Nephron (organoid): Measurements from ENCODE around the gene NR1D1.

Experiments used
- H3K27ac Mint-ChIP-seq, 3 experiments: 2 replicates each; pipeline ENCODE4 v1.8.0; 2020; ENCODE audit warnings: mixed read lengths in 3 of 3, mild to moderate bottlenecking in 2 of 3, moderate library complexity in 1 of 3
- H3K27me3 Mint-ChIP-seq: 2 replicates; pipeline ENCODE4 v1.8.0; 2021; ENCODE audit warnings: low read depth, mild to moderate bottlenecking, moderate library complexity, mixed read lengths
- H3K36me3 Mint-ChIP-seq: 2 replicates; pipeline ENCODE4 v1.8.0; 2020; ENCODE audit warnings: low read depth, mixed read lengths
- H3K4me1 Mint-ChIP-seq: 2 replicates; pipeline ENCODE4 v1.8.0; 2020; ENCODE audit warnings: mixed read lengths
- H3K4me3 Mint-ChIP-seq, 3 experiments: 2 replicates each; pipeline ENCODE4 v1.8.0; 2020; ENCODE audit warnings: mild to moderate bottlenecking in 3 of 3, mixed read lengths in 3 of 3, moderate library complexity in 2 of 3
- H3K9me3 Mint-ChIP-seq: 2 replicates; pipeline ENCODE4 v1.8.0; 2020; ENCODE audit warnings: mixed read lengths
- TF ChIP-seq, protein P1 (sequence below), 3 experiments: fragments of 200-600 bp; sonication (generic); IDR thresholded peaks; one replicate each; pipeline ENCODE4 v1.5.0; 2021; ENCODE audit warnings: antibody characterized with exemption in 3 of 3; ENCODE audit not compliant: unreplicated experiment in 3 of 3

NR1D1 gene

DNA sequence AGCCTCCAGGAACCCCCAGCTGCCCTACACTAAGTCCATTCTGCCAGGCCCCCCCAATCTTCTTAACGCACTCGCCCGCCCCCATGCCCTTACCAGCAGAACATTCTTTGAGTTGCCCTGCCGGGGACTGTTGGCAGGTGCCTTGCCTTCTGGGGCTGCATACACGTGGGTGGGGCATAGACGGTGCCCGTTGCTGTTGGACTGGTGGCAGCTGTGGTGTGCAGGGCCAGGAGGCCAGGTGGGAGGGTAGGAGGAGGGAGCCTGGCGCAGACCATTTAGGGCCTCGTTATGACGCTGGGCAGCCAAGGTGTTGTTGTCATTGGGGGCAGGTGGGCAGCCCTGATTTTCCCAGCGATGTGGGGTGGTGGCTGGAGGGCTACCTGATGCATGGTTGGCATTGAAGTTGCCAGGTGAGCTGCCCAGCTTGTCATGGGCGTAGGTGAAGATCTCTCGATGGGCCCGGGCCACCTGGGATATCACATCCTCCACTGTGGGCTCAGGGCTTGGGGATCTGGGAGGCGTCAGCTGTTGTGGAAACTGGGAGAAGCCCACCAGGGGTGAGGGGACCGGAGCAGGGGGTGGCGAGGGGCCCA, 4.9 kb downstream of the NR1D1 start:
- H3K27me3 Mint-ChIP-seq: no peaks in the 10 kb centered on the region
- TF ChIP-seq, protein P1, sequence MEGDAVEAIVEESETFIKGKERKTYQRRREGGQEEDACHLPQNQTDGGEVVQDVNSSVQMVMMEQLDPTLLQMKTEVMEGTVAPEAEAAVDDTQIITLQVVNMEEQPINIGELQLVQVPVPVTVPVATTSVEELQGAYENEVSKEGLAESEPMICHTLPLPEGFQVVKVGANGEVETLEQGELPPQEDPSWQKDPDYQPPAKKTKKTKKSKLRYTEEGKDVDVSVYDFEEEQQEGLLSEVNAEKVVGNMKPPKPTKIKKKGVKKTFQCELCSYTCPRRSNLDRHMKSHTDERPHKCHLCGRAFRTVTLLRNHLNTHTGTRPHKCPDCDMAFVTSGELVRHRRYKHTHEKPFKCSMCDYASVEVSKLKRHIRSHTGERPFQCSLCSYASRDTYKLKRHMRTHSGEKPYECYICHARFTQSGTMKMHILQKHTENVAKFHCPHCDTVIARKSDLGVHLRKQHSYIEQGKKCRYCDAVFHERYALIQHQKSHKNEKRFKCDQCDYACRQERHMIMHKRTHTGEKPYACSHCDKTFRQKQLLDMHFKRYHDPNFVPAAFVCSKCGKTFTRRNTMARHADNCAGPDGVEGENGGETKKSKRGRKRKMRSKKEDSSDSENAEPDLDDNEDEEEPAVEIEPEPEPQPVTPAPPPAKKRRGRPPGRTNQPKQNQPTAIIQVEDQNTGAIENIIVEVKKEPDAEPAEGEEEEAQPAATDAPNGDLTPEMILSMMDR (IDR thresholded peaks at IDR 0.05; ENCODE audit: unreplicated experiment in 3 of 3): no peak
- peak overlapping the region in 1 of 3 experiments; percentile 48 for H3K27ac Mint-ChIP-seq
- H3K9me3 Mint-ChIP-seq: no peaks in the 10 kb centered on the region
- peaks cover 59% of the 10 kb centered on the region for H3K4me1 Mint-ChIP-seq
- no peak overlapping the region for H3K4me3 Mint-ChIP-seq
- peaks cover 18% of the 10 kb centered on the region for H3K36me3 Mint-ChIP-seq

DNA sequence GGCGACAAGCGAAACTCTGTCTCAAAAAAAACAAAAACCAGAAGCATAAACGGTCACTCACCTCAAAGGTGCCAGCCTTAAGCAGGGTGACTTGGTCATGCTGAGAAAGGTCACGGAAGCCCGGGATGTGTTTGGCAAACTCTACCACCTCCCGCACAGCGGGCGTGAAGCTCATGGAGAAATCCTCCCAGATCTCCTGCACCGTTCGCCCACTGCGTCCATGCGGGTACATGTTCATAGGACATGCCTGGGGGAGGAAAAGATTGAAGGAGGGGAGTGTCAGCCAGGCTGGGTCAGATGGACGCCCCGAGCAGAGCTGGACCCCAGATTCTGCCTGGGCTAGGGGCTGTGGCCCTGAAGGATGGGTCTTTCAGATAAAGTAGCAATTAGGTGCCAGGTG, 5.5 kb downstream of the NR1D1 start:
- Mint-ChIP-seq H3K4me3 (no peak overlapping the region), H3K36me3 (peaks cover 20% of the 10 kb centered on the region), H3K27me3 (no peaks in the 10 kb centered on the region), H3K9me3 (no peaks in the 10 kb centered on the region), H3K27ac (peak overlapping the region in 1 of 3 experiments; percentile 48), H3K4me1 (peaks cover 60% of the 10 kb centered on the region)
- TF ChIP-seq, protein P1 (IDR thresholded peaks at IDR 0.05; ENCODE audit: unreplicated experiment in 3 of 3): no peak

DNA sequence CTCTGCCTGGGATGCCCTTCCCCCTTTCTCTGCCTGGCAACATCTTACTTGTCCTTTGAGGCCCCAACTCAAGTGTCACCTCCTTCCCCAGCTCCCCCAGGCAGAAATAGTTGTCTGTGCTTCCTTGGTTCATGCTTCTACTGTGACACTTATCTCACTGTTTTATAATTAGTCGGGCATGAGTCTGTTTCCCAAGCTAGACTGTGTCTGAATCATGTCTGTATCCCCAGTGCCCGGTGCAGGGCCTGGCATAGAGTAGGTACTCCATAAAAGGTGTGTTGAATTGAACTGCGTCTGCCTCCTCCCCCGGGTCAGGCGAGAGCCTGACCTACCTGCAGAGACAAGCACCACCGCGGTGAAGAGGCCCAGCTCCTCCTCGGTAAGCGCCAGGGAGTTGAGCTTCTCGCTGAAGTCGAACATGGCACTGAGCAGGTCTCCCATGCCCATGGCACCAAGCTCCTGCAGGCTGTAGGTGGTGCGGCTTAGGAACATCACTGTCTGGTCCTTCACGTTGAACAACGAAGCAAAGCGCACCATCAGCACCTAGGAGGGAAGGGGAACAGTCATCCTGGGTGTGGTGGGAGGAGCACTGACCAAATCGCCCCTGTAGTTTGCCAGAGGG, 6.7 kb downstream of the NR1D1 start:
- H3K27me3 Mint-ChIP-seq: no peaks in the 10 kb centered on the region
- peaks cover 26% of the 10 kb centered on the region for H3K36me3 Mint-ChIP-seq
- no peak overlapping the region for H3K4me3 Mint-ChIP-seq
- H3K4me1 Mint-ChIP-seq: peaks cover 60% of the 10 kb centered on the region
- TF ChIP-seq, protein P1 (IDR thresholded peaks at IDR 0.05; ENCODE audit: unreplicated experiment in 3 of 3): no peak
- no peaks in the 10 kb centered on the region for H3K9me3 Mint-ChIP-seq
- peak overlapping the region; percentile 51 to 72 (median 70) for H3K27ac Mint-ChIP-seq

DNA sequence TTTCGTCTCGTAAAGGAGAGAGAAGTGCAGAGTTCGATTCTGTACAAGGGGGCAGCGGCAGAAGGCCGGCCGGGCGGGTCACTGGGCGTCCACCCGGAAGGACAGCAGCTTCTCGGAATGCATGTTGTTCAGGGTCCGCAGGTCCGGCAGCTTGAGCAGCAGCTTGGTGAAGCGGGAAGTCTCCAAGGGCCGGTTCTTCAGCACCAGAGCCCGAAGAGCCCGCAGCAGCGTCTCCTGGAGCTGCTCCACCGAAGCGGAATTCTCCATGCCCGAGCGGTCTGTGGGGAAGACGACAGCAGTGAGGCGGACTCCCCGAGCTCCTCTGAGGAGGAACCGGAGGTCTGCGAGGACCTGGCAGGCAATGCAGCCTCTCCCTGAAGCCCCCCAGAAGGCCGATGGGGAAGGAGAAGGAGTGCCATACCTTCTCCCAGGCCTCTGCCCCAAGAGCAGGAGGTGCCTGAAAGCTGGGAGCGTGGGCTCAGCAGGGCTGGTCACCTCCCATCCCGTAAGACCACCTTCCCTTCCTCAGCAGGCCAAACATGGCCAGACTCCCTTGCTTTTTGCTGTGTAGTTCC, 7.3 kb downstream of the NR1D1 start:
- TF ChIP-seq, protein P1 (IDR thresholded peaks at IDR 0.05; ENCODE audit: unreplicated experiment in 3 of 3): no peak

DNA sequence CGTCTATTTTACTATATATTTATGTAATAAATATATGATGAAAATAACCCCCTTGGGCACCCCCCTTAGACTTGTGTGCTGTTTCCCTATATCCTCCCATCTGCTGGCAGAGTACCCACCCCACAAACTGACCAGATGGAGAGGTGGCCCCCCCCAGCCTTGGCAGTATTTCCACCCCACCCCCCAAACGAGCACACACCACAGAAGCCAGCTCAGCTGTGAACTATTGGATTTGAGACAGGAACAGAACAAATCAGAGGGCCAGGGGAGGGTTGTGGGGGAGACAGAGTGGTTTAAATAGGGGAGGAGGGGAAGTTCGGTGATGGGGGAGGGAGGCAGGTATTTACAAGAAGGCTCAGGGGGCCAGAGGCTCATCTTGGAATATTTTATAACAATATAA, 7.8 kb downstream of the NR1D1 start:
- TF ChIP-seq, protein P1 (IDR thresholded peaks at IDR 0.05; ENCODE audit: unreplicated experiment in 3 of 3): no peak
- Mint-ChIP-seq H3K27me3 (no peaks in the 10 kb centered on the region), H3K4me1 (peaks cover 49% of the 10 kb centered on the region), H3K9me3 (no peaks in the 10 kb centered on the region), H3K27ac (peak overlapping the region in 2 of 3 experiments; percentile 59 to 67), H3K4me3 (no peak overlapping the region), H3K36me3 (peaks cover 30% of the 10 kb centered on the region)

More for the DNA sequence above, 7.3 kb downstream of the NR1D1 start:
- no peak overlapping the region for H3K4me3 Mint-ChIP-seq
- no peaks in the 10 kb centered on the region for H3K27me3 Mint-ChIP-seq
- peak overlapping the region; percentile 59 to 72 (median 70) for H3K27ac Mint-ChIP-seq
- H3K36me3 Mint-ChIP-seq: peaks cover 30% of the 10 kb centered on the region
- H3K4me1 Mint-ChIP-seq: peaks cover 54% of the 10 kb centered on the region
- no peaks in the 10 kb centered on the region for H3K9me3 Mint-ChIP-seq
